ENCODE measurements around the gene FOXP1.
A peak's percentile ranks its signal among the peaks of the same experiment; 100 is the strongest.

Gene FOXP1

GRCh38 chr3:71255498-71255897 is 328.0 kb downstream of the FOXP1 start:
- peak; percentile 42; the same call in 2 of the 3 replicates for ATAC-seq
- TF ChIP-seq ZNF565 (CRISPR knock-in tag; conservative IDR thresholded peaks at IDR 0.05; ENCODE audit: low read depth) (no peak), CSRNP3 (CRISPR knock-in tag; IDR thresholded peaks at IDR 0.05) (peak; percentile 29; the same call in 1 of the 2 replicates), ISL1 (CRISPR knock-in tag; IDR thresholded peaks at IDR 0.05) (peak; percentile 96), PATZ1 (CRISPR knock-in tag; IDR thresholded peaks at IDR 0.05; ENCODE audit: borderline replicate concordance) (peak; percentile 94), TOX (CRISPR knock-in tag; IDR thresholded peaks at IDR 0.05; ENCODE audit: borderline replicate concordance) (peak; percentile 73; the same call in 1 of the 2 replicates), ZFP3 (CRISPR knock-in tag; IDR thresholded peaks at IDR 0.05) (no peak), ZC3H10 (CRISPR knock-in tag; IDR thresholded peaks at IDR 0.05) (peak; percentile 81; the same call in 1 of the 2 replicates)

GRCh38 chr3:71254281-71255057 is 329.1 kb downstream of the FOXP1 start:
- ATAC-seq, result 0 out of 3 replicates have a peak, but pooled peaks have one; percentile 3
- TF ChIP-seq GLIS3 (CRISPR knock-in tag; IDR thresholded peaks at IDR 0.05) (no peak), ISL1 (CRISPR knock-in tag; IDR thresholded peaks at IDR 0.05) (peak; percentile 66), ZNF70 (CRISPR knock-in tag; IDR thresholded peaks at IDR 0.05) (no peak), OSR1 (CRISPR knock-in tag; IDR thresholded peaks at IDR 0.05) (no peak), ARNTL (CRISPR knock-in tag; IDR thresholded peaks at IDR 0.05; ENCODE audit: borderline replicate concordance, low read depth) (no peak), CSDC2 (CRISPR knock-in tag; IDR thresholded peaks at IDR 0.05) (0 out of 2 replicates have a peak, but pooled peaks have one; percentile 79), TOX (CRISPR knock-in tag; IDR thresholded peaks at IDR 0.05; ENCODE audit: borderline replicate concordance) (no peak)

- ATAC-seq, result no peak
- no peak for TF ChIP-seq RARB (CRISPR knock-in tag; IDR thresholded peaks at IDR 0.05)
- TF ChIP-seq ZNF70 (CRISPR knock-in tag; IDR thresholded peaks at IDR 0.05), result no peak
- TF ChIP-seq BACH2 (CRISPR knock-in tag; IDR thresholded peaks at IDR 0.05; ENCODE audit: borderline replicate concordance), result no peak
- TF ChIP-seq CSDC2 (CRISPR knock-in tag; IDR thresholded peaks at IDR 0.05), result no peak
- TF ChIP-seq ZNF8 (CRISPR knock-in tag; IDR thresholded peaks at IDR 0.05), result no peak
- TF ChIP-seq TSHZ2 (CRISPR knock-in tag; IDR thresholded peaks at IDR 0.05), result no peak
- no peak for TF ChIP-seq CREB5 (CRISPR knock-in tag; IDR thresholded peaks at IDR 0.05; ENCODE audit: low read depth)
- TF ChIP-seq ARNTL (CRISPR knock-in tag; IDR thresholded peaks at IDR 0.05; ENCODE audit: borderline replicate concordance, low read depth), result no peak
- no peak for TF ChIP-seq CSRNP3 (CRISPR knock-in tag; IDR thresholded peaks at IDR 0.05)
- no peak for TF ChIP-seq PATZ1 (CRISPR knock-in tag; IDR thresholded peaks at IDR 0.05; ENCODE audit: borderline replicate concordance)
- TF ChIP-seq ZFP3 (CRISPR knock-in tag; IDR thresholded peaks at IDR 0.05), result no peak
- no peak for TF ChIP-seq ISL1 (CRISPR knock-in tag; IDR thresholded peaks at IDR 0.05)
- no peak for TF ChIP-seq PPARA (CRISPR knock-in tag; IDR thresholded peaks at IDR 0.05; ENCODE audit: borderline replicate concordance)
- TF ChIP-seq POU6F1 (CRISPR knock-in tag; IDR thresholded peaks at IDR 0.05; ENCODE audit: borderline replicate concordance, low read depth), result no peak
- no peak for TF ChIP-seq ZC3H10 (CRISPR knock-in tag; IDR thresholded peaks at IDR 0.05)
- TF ChIP-seq TCF4 (CRISPR knock-in tag; IDR thresholded peaks at IDR 0.05; ENCODE audit: borderline replicate concordance), result no peak
Measured at GRCh38 chr3:71253169-71253568, 330.4 kb downstream of the FOXP1 start.

Data from SK-N-SH treated with all-trans-retinoic acid at 6 μM for 48 hours (cell line).